ENCODE measurements around the gene BAIAP2L1. TPM values are rescaled to one million over a fixed set of nuclear protein-coding genes. Genes with fewer than 3 reads are reported as not detected.
"Not testable (repeated sequence)": the region's sequence is repeated elsewhere in the genome, so short reads cannot be mapped to it uniquely, and the experiment has no call there.

The BAIAP2L1 gene
- total RNA-seq, 1 donor from 2014 or later, result 2.1 TPM

DNA sequence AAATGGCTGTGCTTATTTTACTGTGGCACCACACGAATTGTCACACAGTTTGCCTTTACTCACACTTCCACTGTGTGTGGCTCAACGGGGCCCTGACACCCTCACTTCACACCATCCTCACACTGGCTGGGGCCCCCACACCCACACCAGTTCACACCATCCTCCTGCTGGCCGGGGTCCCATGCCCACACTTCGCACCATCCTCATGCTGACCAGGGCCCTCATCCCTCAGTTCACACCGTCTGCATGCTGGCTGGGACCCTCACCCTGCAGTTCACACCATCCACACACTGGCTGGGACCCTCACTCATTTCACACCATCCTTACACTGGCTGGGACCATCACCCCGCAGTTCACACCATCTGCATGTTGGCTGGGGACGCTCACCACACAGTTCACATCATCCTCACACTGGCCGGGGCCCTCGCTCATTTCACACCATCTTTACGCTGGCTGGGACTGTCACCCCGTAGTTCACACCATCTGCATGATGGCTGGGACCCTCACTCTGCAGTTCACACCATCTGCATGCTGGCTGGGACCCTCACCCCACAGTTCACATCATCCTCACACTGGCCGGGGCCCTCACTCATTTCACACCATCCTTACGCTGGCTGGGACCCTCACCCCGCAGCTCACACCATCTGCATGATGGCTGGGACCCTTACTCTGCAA is 83.4 kb downstream of the BAIAP2L1 start:
- DNase-seq, result no peak

GRCh38 chr7:98315994-98316527 is 84.8 kb downstream of the BAIAP2L1 start:
- H3K9me3 ChIP-seq (replicated peaks); DNase-seq; H3K27me3 ChIP-seq (ENCODE audit: low read depth); H3K4me1 ChIP-seq; intact Hi-C loops (cut with micrococcal nuclease); H3K36me3 ChIP-seq; H3K4me3 ChIP-seq; H3K27ac ChIP-seq (replicated peaks): not testable (repeated sequence)

More for the DNA sequence above, 83.4 kb downstream of the BAIAP2L1 start:
- peaks cover 6% of the 10 kb centered on the region for H3K27me3 ChIP-seq (ENCODE audit: low read depth)
- H3K4me1 ChIP-seq, result peaks cover 5% of the 10 kb centered on the region
- H3K27ac ChIP-seq (replicated peaks), result no peak overlapping the region
- H3K36me3 ChIP-seq, result peaks cover 3% of the 10 kb centered on the region
- TF ChIP-seq CTCF (IDR thresholded peaks at IDR 0.05; ENCODE audit: borderline replicate concordance), result no peak
- no peak overlapping the region for H3K4me3 ChIP-seq
- no peaks in the 10 kb centered on the region for H3K9me3 ChIP-seq (replicated peaks)
- intact Hi-C loops (cut with micrococcal nuclease), result no loop called here

GRCh38 chr7:98315318-98315993 is 85.4 kb downstream of the BAIAP2L1 start:
- no peak overlapping the region for H3K27ac ChIP-seq (replicated peaks)
- TF ChIP-seq CTCF (IDR thresholded peaks at IDR 0.05; ENCODE audit: borderline replicate concordance), result no peak
- peaks cover 3% of the 10 kb centered on the region for H3K36me3 ChIP-seq
- no peaks in the 10 kb centered on the region for H3K4me1 ChIP-seq
- no peaks in the 10 kb centered on the region for H3K9me3 ChIP-seq (replicated peaks)
- no peak overlapping the region for H3K4me3 ChIP-seq
- H3K27me3 ChIP-seq (ENCODE audit: low read depth), result no peaks in the 10 kb centered on the region
- intact Hi-C loops (cut with micrococcal nuclease), result no loop called here
- DNase-seq, result no peak

- H3K4me1 ChIP-seq, result no peaks in the 10 kb centered on the region
- intact Hi-C loops (cut with micrococcal nuclease), result no loop called here
- no peaks in the 10 kb centered on the region for H3K27me3 ChIP-seq (ENCODE audit: low read depth)
- H3K4me3 ChIP-seq, result no peak overlapping the region
- TF ChIP-seq CTCF (IDR thresholded peaks at IDR 0.05; ENCODE audit: borderline replicate concordance), result no peak
- H3K9me3 ChIP-seq (replicated peaks), result no peaks in the 10 kb centered on the region
- no peak overlapping the region for H3K27ac ChIP-seq (replicated peaks)
- DNase-seq, result no peak
- peaks cover 11% of the 10 kb centered on the region for H3K36me3 ChIP-seq
Observed at GRCh38 chr7:98314469-98314868, 86.4 kb downstream of the BAIAP2L1 start.

DNA sequence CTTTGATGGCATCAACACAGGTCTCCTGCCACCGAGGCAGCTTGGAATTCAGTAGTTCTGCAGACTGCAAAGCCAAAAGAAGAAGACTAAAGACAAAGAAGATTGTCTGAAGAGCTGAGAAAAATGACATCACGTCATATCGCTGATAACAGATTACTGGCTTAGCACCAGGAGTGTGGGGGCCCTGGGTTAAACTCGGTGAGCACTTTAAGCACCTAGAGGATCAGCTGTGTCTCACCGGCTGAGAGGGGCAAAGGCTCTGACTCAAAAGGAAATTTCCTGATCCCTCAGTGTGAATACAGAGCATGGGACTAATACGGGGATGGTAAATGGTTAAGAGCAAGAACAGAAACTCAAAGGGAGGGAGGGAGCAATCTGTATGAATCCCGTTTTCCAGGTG is 88.7 kb downstream of the BAIAP2L1 start:
- peaks cover 34% of the 10 kb centered on the region for H3K36me3 ChIP-seq
- TF ChIP-seq CTCF (IDR thresholded peaks at IDR 0.05; ENCODE audit: borderline replicate concordance), result no peak
- H3K27ac ChIP-seq (replicated peaks), result no peak overlapping the region

DNA sequence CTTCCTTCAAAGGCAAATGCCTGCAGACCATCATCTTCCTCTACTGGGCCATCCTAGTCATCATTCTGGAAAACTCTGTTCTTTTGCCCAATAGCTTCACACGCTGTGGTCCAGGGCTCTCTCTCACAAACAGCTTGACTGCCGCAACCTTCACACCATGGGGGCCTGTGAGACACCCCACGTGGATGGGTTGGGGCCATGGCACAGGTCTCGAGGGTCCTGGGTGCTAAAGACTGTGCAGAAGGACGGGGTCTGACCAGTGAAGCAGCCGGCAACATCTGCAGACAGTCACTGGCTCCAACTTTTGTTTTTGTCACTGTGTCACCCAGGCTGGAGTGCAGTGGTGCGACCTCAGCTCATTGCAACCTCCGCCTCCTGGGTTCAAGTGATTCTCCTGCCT is 91.3 kb downstream of the BAIAP2L1 start:
- Histone ChIP-seq H3K4me1 (peaks cover 4% of the 10 kb centered on the region), H3K27me3 (ENCODE audit: low read depth) (no peaks in the 10 kb centered on the region), H3K9me3 (replicated peaks) (no peaks in the 10 kb centered on the region), H3K4me3 (no peak overlapping the region), H3K36me3 (peaks cover 37% of the 10 kb centered on the region), H3K27ac (replicated peaks) (no peak overlapping the region)
- TF ChIP-seq CTCF (IDR thresholded peaks at IDR 0.05; ENCODE audit: borderline replicate concordance), result no peak
- intact Hi-C loops (cut with micrococcal nuclease), result no loop called here
- DNase-seq, result no peak

More for the DNA sequence above, 88.7 kb downstream of the BAIAP2L1 start:
- H3K4me1 ChIP-seq, result no peaks in the 10 kb centered on the region
- no peaks in the 10 kb centered on the region for H3K27me3 ChIP-seq (ENCODE audit: low read depth)
- no peaks in the 10 kb centered on the region for H3K9me3 ChIP-seq (replicated peaks)
- intact Hi-C loops (cut with micrococcal nuclease), result no loop called here
- H3K4me3 ChIP-seq, result no peak overlapping the region
- no peak for DNase-seq

Data from left ventricle myocardium inferior (tissue), 1 donor.